ENCODE data around the gene PROM2. TPM values are rescaled to one million over a fixed set of nuclear protein-coding genes. Genes with fewer than 3 reads are reported as not detected.

The PROM2 gene
- total and polyA plus RNA-seq, 10 of the 15 experiments (the other 5 are each of a cell fraction or from before 2014, with no cell fraction given) = 0.01 to 0.04 TPM; not detected in 8

DNA sequence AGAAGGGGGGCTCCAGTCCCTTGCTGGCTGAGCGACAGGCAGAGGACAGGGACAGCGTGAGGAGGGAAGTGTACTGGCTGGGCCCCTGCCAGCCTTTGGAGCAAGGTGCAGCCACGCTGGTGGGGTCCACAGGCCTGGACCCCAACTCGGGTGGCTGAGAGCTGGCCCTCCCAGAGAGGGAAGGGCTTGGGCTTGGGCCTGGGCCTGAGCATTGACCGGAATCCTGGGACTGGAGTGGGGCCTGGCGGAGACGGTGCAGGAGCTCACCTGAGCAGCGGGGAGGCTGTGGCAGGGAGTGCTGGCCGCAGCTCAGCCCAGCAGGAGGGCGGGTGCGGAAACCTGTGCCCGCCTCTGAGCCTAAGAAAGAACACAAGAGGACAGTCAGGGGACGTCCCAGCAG is 50.8 kb downstream of the PROM2 start:
- in situ Hi-C loops (cut with MboI) (no loop called here), intact Hi-C loops (cut with micrococcal nuclease; ENCODE audit: unreplicated experiment) (no loop called here)
- no peak overlapping the region for H2AFZ ChIP-seq (ENCODE audit: control insufficient read depth, low read depth, low read length)
- RAD21 ChIA-PET (ENCODE audit: unreplicated experiment) = no interaction called here
- BruUV-seq (replicated peaks) = no TSS peak
- no peaks in the 10 kb centered on the region for H4K20me1 ChIP-seq (ENCODE audit: control insufficient read depth, insufficient read depth)
- no peaks in the 10 kb centered on the region for H3K79me2 ChIP-seq (ENCODE audit: control insufficient read depth, insufficient read depth, low read length)
- H3K4me1 ChIP-seq (ENCODE audit: control insufficient read depth, insufficient read depth, low read length) = no peaks in the 10 kb centered on the region
- POLR2A ChIA-PET = no interaction called here
- no peak for DNase-seq (ENCODE audit: low read depth, low spot score)
- no peaks in the 10 kb centered on the region for H3K9me3 ChIP-seq (replicated peaks; ENCODE audit: control insufficient read depth, insufficient read depth, low read length)
- CTCF ChIA-PET = no interaction called here
- SMC1A ChIA-PET (ENCODE audit: uncharacterized antibody, unreplicated experiment) = no interaction called here
- no peak overlapping the region for H3K27ac ChIP-seq (ENCODE audit: control insufficient read depth, insufficient read depth)
- no peak for ATAC-seq
- no peak overlapping the region for H3K4me3 ChIP-seq
- no peaks in the 10 kb centered on the region for H3K27me3 ChIP-seq (replicated peaks in 1 of 2; ENCODE audit: control insufficient read depth in 2 of 2, insufficient read depth in 2 of 2, low read length in 1 of 2)
- no peak overlapping the region for H3K9ac ChIP-seq (ENCODE audit: control insufficient read depth, insufficient read depth, low read length)
- FAIRE-seq = no peak
- no peak for TF ChIP-seq SREBF1 (IDR thresholded peaks at IDR 0.05; ENCODE audit: low read length)
- no peak for TF ChIP-seq BCL11A (IDR thresholded peaks at IDR 0.05; ENCODE audit: low read depth, low read length)
- TF ChIP-seq CHD4 (IDR thresholded peaks at IDR 0.05) = no peak
- no peak for TF ChIP-seq SMAD1 (IDR thresholded peaks at IDR 0.05; ENCODE audit: low read depth, partially characterized antibody)
- TF ChIP-seq, protein P1, sequence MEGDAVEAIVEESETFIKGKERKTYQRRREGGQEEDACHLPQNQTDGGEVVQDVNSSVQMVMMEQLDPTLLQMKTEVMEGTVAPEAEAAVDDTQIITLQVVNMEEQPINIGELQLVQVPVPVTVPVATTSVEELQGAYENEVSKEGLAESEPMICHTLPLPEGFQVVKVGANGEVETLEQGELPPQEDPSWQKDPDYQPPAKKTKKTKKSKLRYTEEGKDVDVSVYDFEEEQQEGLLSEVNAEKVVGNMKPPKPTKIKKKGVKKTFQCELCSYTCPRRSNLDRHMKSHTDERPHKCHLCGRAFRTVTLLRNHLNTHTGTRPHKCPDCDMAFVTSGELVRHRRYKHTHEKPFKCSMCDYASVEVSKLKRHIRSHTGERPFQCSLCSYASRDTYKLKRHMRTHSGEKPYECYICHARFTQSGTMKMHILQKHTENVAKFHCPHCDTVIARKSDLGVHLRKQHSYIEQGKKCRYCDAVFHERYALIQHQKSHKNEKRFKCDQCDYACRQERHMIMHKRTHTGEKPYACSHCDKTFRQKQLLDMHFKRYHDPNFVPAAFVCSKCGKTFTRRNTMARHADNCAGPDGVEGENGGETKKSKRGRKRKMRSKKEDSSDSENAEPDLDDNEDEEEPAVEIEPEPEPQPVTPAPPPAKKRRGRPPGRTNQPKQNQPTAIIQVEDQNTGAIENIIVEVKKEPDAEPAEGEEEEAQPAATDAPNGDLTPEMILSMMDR (IDR thresholded peaks at IDR 0.05 in 2 of 3, conservative IDR thresholded peaks at IDR 0.05 in 1 of 3; ENCODE audit: control insufficient read depth in 2 of 3, extremely low read depth in 1 of 3, insufficient read depth in 1 of 3, low read depth in 3 of 3, low read length in 3 of 3) = no peak
- TF ChIP-seq BACH1 (IDR thresholded peaks at IDR 0.05; ENCODE audit: borderline replicate concordance) = no peak
- TF ChIP-seq BHLHE40 (IDR thresholded peaks at IDR 0.05; ENCODE audit: borderline replicate concordance in 1 of 2, low read depth in 2 of 2, low read length in 1 of 2) = no peak
- no peak for TF ChIP-seq JUND (IDR thresholded peaks at IDR 0.05; ENCODE audit: low read depth, low read length)
- TF ChIP-seq GATAD2B (conservative IDR thresholded peaks at IDR 0.05; ENCODE audit: low read depth) = no peak
- no peak for TF ChIP-seq NR2C2 (IDR thresholded peaks at IDR 0.05; ENCODE audit: borderline replicate concordance, control insufficient read depth, insufficient read length, low read depth)
- TF ChIP-seq, protein P2, sequence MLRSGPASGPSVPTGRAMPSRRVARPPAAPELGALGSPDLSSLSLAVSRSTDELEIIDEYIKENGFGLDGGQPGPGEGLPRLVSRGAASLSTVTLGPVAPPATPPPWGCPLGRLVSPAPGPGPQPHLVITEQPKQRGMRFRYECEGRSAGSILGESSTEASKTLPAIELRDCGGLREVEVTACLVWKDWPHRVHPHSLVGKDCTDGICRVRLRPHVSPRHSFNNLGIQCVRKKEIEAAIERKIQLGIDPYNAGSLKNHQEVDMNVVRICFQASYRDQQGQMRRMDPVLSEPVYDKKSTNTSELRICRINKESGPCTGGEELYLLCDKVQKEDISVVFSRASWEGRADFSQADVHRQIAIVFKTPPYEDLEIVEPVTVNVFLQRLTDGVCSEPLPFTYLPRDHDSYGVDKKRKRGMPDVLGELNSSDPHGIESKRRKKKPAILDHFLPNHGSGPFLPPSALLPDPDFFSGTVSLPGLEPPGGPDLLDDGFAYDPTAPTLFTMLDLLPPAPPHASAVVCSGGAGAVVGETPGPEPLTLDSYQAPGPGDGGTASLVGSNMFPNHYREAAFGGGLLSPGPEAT (IDR thresholded peaks at IDR 0.05; ENCODE audit: low read depth) = no peak
- no peaks in the 10 kb centered on the region for H3K36me3 ChIP-seq (ENCODE audit: control insufficient read depth in 2 of 2, insufficient read depth in 2 of 2, low read length in 1 of 2)
- no peak overlapping the region for H3K4me2 ChIP-seq (ENCODE audit: control insufficient read depth, insufficient read depth)
- WGBS (ENCODE audit: insufficient coverage, insufficient replicate concordance, low lambda C conversion rate, missing lambda C conversion rate) = 71% methylated on average over 13 of the region's 13 CpGs
